Measurements from ENCODE around the gene ZNF362.

ZNF362 gene

GRCh38 chr1:33244809-33245186 is 11.5 kb upstream of the ZNF362 start:
- TF ChIP-seq CTCF (conservative IDR thresholded peaks at IDR 0.05; ENCODE audit: low read depth, low read length): no peak
- no peak overlapping the region for H3K4me3 ChIP-seq (ENCODE audit: low read depth, low read length)
- DNase-seq (ENCODE audit: low read depth): no peak

GRCh38 chr1:33246171-33246570 is 10.1 kb upstream of the ZNF362 start:
- TF ChIP-seq CTCF (conservative IDR thresholded peaks at IDR 0.05; ENCODE audit: low read depth, low read length): no peak
- no peak overlapping the region for H3K4me3 ChIP-seq (ENCODE audit: low read depth, low read length)
- no peak for DNase-seq (ENCODE audit: low read depth)

- H3K4me3 ChIP-seq (ENCODE audit: low read depth, low read length): no peak overlapping the region
- DNase-seq (ENCODE audit: low read depth): no peak
These were observed 8.7 kb upstream of the ZNF362 start for GRCh38 chr1:33247545-33247944.

GRCh38 chr1:33248244-33248643 is 8.0 kb upstream of the ZNF362 start:
- no peak for DNase-seq (ENCODE audit: low read depth)
- TF ChIP-seq CTCF (conservative IDR thresholded peaks at IDR 0.05; ENCODE audit: low read depth, low read length): no peak
- H3K4me3 ChIP-seq (ENCODE audit: low read depth, low read length): no peak overlapping the region

More at GRCh38 chr1:33247545-33247944, 8.7 kb upstream of the ZNF362 start:
- no peak for TF ChIP-seq CTCF (conservative IDR thresholded peaks at IDR 0.05; ENCODE audit: low read depth, low read length)

GRCh38 chr1:33249422-33249821 is 6.9 kb upstream of the ZNF362 start:
- H3K4me3 ChIP-seq (ENCODE audit: low read depth, low read length): no peak overlapping the region
- TF ChIP-seq CTCF (conservative IDR thresholded peaks at IDR 0.05; ENCODE audit: low read depth, low read length): no peak
- no peak for DNase-seq (ENCODE audit: low read depth)

GRCh38 chr1:33250217-33250616 is 6.1 kb upstream of the ZNF362 start:
- no peak for DNase-seq (ENCODE audit: low read depth)
- H3K4me3 ChIP-seq (ENCODE audit: low read depth, low read length): no peak overlapping the region
- TF ChIP-seq CTCF (conservative IDR thresholded peaks at IDR 0.05; ENCODE audit: low read depth, low read length): no peak

- no peak for TF ChIP-seq CTCF (conservative IDR thresholded peaks at IDR 0.05; ENCODE audit: low read depth, low read length)
- H3K4me3 ChIP-seq (ENCODE audit: low read depth, low read length): no peak overlapping the region
- DNase-seq (ENCODE audit: low read depth): no peak
These were observed 5.6 kb upstream of the ZNF362 start for GRCh38 chr1:33250724-33251123.
